IPS-20b (cell line): ENCODE results near the gene DSCAM.

Source experiments
- H3K27ac ChIP-seq: one replicate; pipeline ENCODE4 v1.5.1; 2013; ENCODE audit warnings: low read length
- H3K27me3 ChIP-seq: 2 replicates; pipeline ENCODE4 v1.6.1; 2013; ENCODE audit warnings: mild to moderate bottlenecking, low read length, inconsistent platforms; ENCODE audit not compliant: insufficient read depth
- H3K36me3 ChIP-seq: 2 replicates; pipeline ENCODE4 v1.6.1; 2013; ENCODE audit warnings: low read depth, mild to moderate bottlenecking, inconsistent platforms, low read length, moderate library complexity; ENCODE audit not compliant: insufficient read depth
- H3K4me1 ChIP-seq: 2 replicates; pipeline ENCODE4 v1.6.1; 2013; ENCODE audit warnings: mild to moderate bottlenecking, control low read depth, inconsistent platforms, low read length, moderate library complexity; ENCODE audit not compliant: insufficient read depth
- H3K4me3 ChIP-seq: 2 replicates; pipeline ENCODE4 v1.5.1; 2013; ENCODE audit warnings: mild to moderate bottlenecking, low read length, inconsistent platforms
- H3K9ac ChIP-seq: 2 replicates; pipeline ENCODE4 v1.6.1; 2013; ENCODE audit warnings: low read depth, mild to moderate bottlenecking, inconsistent platforms, low read length, moderate library complexity
- H3K9me3 ChIP-seq: 2 replicates; pipeline ENCODE4 v1.6.1; 2013; ENCODE audit warnings: mild to moderate bottlenecking, low read depth, low read length, inconsistent platforms; ENCODE audit not compliant: insufficient read depth

Gene DSCAM

GRCh38 chr21:40729761-40730425 is 117.1 kb downstream of the DSCAM start:
- Histone ChIP-seq H3K27ac (no peak overlapping the region), H3K27me3 (no peaks in the 10 kb centered on the region), H3K9me3 (no peaks in the 10 kb centered on the region)

GRCh38 chr21:40723966-40724365 is 123.0 kb downstream of the DSCAM start:
- no peaks in the 10 kb centered on the region for H3K36me3 ChIP-seq
- no peak overlapping the region for H3K9ac ChIP-seq
- H3K4me3 ChIP-seq: no peak overlapping the region
- no peaks in the 10 kb centered on the region for H3K27me3 ChIP-seq
- H3K4me1 ChIP-seq: peaks cover 6% of the 10 kb centered on the region; the same call in 1 of the 2 replicates
- peaks cover 10% of the 10 kb centered on the region for H3K9me3 ChIP-seq
- no peak overlapping the region for H3K27ac ChIP-seq

More at GRCh38 chr21:40729761-40730425, 117.1 kb downstream of the DSCAM start:
- Histone ChIP-seq H3K4me1 (peaks cover 5% of the 10 kb centered on the region; the same call in 1 of the 2 replicates), H3K9ac (no peak overlapping the region), H3K4me3 (no peak overlapping the region), H3K36me3 (no peaks in the 10 kb centered on the region)

- Histone ChIP-seq H3K4me3 (no peak overlapping the region), H3K27me3 (no peaks in the 10 kb centered on the region), H3K36me3 (no peaks in the 10 kb centered on the region), H3K4me1 (peaks cover 6% of the 10 kb centered on the region; the same call in 1 of the 2 replicates), H3K9ac (no peak overlapping the region), H3K27ac (no peak overlapping the region), H3K9me3 (peaks cover 10% of the 10 kb centered on the region)
Observed at GRCh38 chr21:40723317-40723716, 123.6 kb downstream of the DSCAM start.

- Histone ChIP-seq H3K9me3 (peaks cover 10% of the 10 kb centered on the region), H3K9ac (no peak overlapping the region), H3K4me3 (no peak overlapping the region), H3K27me3 (no peaks in the 10 kb centered on the region), H3K27ac (no peak overlapping the region), H3K36me3 (no peaks in the 10 kb centered on the region), H3K4me1 (no peaks in the 10 kb centered on the region)
Observed at GRCh38 chr21:40719615-40720014, 127.3 kb downstream of the DSCAM start.

GRCh38 chr21:40717028-40717427 is 129.9 kb downstream of the DSCAM start:
- Histone ChIP-seq H3K4me3 (no peak overlapping the region), H3K27ac (no peak overlapping the region), H3K9me3 (peaks cover 9% of the 10 kb centered on the region)

GRCh38 chr21:40714536-40714935 is 132.4 kb downstream of the DSCAM start:
- H3K9me3 ChIP-seq: no peaks in the 10 kb centered on the region
- no peaks in the 10 kb centered on the region for H3K36me3 ChIP-seq
- H3K4me3 ChIP-seq: no peak overlapping the region
- H3K9ac ChIP-seq: no peak overlapping the region
- no peaks in the 10 kb centered on the region for H3K4me1 ChIP-seq
- no peak overlapping the region for H3K27ac ChIP-seq
- H3K27me3 ChIP-seq: no peaks in the 10 kb centered on the region

More at GRCh38 chr21:40717028-40717427, 129.9 kb downstream of the DSCAM start:
- H3K9ac ChIP-seq: no peak overlapping the region
- H3K4me1 ChIP-seq: no peaks in the 10 kb centered on the region
- no peaks in the 10 kb centered on the region for H3K36me3 ChIP-seq
- H3K27me3 ChIP-seq: no peaks in the 10 kb centered on the region

GRCh38 chr21:40707656-40708244 is 139.2 kb downstream of the DSCAM start:
- Histone ChIP-seq H3K27ac (no peak overlapping the region), H3K9ac (no peak overlapping the region), H3K27me3 (no peaks in the 10 kb centered on the region), H3K4me1 (no peaks in the 10 kb centered on the region), H3K4me3 (no peak overlapping the region), H3K36me3 (no peaks in the 10 kb centered on the region), H3K9me3 (no peaks in the 10 kb centered on the region)

- H3K27ac ChIP-seq: no peak overlapping the region
- H3K9ac ChIP-seq: no peak overlapping the region
- no peaks in the 10 kb centered on the region for H3K27me3 ChIP-seq
- H3K4me3 ChIP-seq: no peak overlapping the region
- no peaks in the 10 kb centered on the region for H3K36me3 ChIP-seq
- H3K4me1 ChIP-seq: no peaks in the 10 kb centered on the region
- no peaks in the 10 kb centered on the region for H3K9me3 ChIP-seq
Observed at GRCh38 chr21:40706806-40707655, 139.9 kb downstream of the DSCAM start.

- no peaks in the 10 kb centered on the region for H3K4me1 ChIP-seq
- H3K4me3 ChIP-seq: no peak overlapping the region
- H3K9me3 ChIP-seq: no peaks in the 10 kb centered on the region
- H3K27ac ChIP-seq: no peak overlapping the region
- no peak overlapping the region for H3K9ac ChIP-seq
- H3K27me3 ChIP-seq: no peaks in the 10 kb centered on the region
- H3K36me3 ChIP-seq: no peaks in the 10 kb centered on the region
Observed at GRCh38 chr21:40706176-40706575, 140.8 kb downstream of the DSCAM start.

- Histone ChIP-seq H3K4me1 (no peaks in the 10 kb centered on the region), H3K4me3 (no peak overlapping the region), H3K9me3 (no peaks in the 10 kb centered on the region), H3K27ac (no peak overlapping the region), H3K9ac (no peak overlapping the region), H3K36me3 (no peaks in the 10 kb centered on the region), H3K27me3 (no peaks in the 10 kb centered on the region)
Observed at GRCh38 chr21:40704141-40704540, 142.8 kb downstream of the DSCAM start.

- no peaks in the 10 kb centered on the region for H3K36me3 ChIP-seq
- no peaks in the 10 kb centered on the region for H3K9me3 ChIP-seq
- H3K9ac ChIP-seq: no peak overlapping the region
- no peaks in the 10 kb centered on the region for H3K4me1 ChIP-seq
- H3K4me3 ChIP-seq: no peak overlapping the region
- H3K27ac ChIP-seq: no peak overlapping the region
- no peaks in the 10 kb centered on the region for H3K27me3 ChIP-seq
Observed at GRCh38 chr21:40699366-40699765, 147.6 kb downstream of the DSCAM start.
